ENCODE results near the gene RAD18.

The RAD18 gene

DNA sequence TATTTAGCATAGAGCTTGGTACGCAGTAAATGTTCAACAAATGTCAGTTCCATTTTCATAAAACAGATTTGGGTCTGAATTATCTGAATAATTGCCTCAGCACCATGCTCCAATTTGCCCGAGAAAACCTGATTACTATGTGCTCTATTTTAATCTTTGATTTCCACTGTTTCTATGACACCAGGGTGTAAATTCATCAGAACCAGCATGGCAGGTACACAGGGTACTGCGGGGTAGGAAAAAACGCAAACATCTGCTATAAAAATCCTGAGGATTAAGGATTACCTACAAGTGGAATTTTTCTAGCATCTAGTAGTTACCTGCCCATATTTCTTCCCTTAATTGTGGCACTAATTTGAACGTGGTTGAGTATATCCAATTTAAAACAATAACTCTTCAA, 70.3 kb downstream of the RAD18 start:
- DNase-seq = no peak

DNA sequence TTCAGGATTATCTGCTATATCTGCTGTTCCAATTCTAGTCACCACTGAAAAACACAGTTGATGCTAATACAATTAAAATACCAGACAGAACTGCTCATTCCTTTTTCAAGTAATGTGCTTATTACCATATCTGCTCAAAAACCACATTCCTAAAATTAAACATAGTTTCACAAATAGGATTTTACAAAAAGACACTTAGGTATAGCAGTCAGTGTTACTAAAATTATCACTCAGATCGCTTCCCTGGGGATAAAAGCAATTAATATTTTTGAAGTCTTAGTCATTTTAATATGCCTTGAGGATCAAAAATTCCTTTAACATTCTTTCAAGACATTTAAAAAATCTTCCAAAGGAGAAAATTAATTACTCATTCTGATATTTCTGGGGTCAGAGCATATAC, 71.5 kb downstream of the RAD18 start:
- DNase-seq = no peak

DNA sequence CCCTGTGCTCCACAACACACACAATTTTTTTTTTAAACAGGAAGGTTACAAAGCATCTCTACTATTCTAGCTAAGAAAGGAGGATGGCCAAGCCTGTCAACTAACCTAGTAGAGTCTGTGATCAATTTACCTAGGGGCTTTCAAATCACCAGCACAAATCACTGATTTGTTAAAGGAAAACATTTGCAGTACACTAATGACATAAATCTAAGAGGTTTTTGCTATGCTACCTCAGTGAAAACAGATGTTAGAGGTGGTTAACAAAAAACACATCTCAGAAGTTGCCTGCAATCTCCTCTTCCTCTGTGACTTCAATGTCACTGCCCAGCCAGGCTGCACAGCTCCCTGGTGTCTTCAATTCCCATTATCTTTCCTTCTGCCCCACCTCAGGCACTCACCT, 72.0 kb downstream of the RAD18 start:
- DNase-seq = no peak

DNA sequence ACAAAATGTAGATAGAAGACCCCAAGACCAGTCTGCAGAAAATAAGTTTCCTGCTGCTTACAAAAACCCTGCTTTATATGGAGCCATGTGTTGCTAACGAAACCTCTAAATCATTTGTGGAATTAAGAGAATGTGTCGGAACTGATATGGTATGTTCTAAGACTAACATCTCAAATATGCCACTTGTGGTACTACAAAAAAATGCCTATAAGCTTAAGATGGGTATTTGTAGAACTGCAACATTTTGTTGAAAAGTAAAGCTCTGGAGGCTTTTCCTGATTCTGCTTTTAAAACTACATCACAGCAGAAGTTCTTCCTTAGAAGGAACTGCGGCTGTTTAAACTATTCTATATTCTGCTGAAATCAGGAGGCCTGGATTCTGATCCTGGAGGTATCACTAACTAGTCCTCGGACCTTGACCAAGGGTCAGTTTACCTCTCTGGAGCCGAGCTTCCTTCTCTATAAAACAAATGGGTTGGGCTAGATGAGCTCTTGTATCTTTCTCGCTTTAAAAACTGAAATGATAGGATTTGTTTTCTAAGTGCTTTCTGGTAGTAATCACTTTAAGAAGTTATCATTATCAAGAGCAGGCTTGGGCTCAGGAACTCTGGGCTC, 74.9 kb downstream of the RAD18 start:
- DNase-seq = no peak

DNA sequence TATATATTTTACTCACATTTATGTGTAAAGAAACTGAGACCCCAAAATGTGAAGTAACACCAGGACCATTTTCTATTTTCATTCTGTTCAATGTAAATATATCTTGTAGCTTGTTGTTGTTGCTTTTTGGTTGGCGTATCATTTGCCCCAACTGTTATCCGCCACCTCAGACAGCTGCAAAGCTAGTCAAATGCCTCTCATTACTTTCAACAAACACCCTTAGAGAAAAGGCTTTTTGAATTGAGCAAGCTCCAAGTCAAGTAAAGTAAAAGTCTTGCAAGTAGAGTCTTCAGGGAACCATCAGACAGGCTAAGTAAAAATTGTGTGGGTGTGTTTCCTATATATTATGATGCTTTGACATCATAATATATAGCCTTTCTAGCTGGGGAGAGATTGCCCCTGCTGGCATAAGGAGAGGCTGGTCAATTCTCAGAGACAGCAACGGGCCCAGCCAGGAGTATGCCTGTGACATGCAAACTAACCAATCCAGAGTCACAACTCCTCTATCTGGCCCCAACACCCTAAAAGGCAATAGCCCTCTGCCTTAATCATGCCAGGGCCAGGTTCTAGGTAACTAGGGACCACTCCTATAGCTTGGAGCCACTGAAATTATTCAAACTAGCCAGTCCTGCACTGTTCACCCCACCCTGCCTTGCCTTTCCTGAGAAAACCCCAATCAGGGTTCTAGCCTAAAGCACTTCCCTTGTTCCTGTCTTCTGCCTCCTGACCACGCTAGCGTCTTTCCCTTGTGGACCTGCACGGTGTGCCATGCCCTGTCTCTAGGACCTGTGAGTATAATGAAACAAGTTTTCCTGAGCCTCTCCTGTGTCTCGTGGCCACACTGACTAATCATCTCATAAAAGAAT, 75.6 kb downstream of the RAD18 start:
- no peak for DNase-seq

DNA sequence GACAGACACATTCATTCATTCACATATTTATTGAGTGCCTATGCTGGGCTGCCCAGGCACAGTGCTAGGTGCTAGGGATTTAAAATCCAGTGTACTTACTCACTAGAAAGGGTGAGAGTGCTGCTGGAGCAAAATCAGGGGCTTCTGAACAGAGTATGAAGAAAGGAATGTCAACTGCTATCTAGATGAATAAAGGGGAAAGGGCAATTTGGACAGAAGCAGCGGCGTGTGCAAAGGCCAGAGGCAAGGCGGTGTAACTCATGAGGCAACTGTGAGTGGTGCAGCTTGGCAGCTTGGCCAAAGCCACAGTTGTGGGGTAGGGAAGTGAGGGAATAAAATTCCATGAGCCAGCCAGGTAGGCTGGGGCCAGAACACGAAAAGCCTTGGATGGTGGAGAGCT, 76.7 kb downstream of the RAD18 start:
- DNase-seq = no peak

DNA sequence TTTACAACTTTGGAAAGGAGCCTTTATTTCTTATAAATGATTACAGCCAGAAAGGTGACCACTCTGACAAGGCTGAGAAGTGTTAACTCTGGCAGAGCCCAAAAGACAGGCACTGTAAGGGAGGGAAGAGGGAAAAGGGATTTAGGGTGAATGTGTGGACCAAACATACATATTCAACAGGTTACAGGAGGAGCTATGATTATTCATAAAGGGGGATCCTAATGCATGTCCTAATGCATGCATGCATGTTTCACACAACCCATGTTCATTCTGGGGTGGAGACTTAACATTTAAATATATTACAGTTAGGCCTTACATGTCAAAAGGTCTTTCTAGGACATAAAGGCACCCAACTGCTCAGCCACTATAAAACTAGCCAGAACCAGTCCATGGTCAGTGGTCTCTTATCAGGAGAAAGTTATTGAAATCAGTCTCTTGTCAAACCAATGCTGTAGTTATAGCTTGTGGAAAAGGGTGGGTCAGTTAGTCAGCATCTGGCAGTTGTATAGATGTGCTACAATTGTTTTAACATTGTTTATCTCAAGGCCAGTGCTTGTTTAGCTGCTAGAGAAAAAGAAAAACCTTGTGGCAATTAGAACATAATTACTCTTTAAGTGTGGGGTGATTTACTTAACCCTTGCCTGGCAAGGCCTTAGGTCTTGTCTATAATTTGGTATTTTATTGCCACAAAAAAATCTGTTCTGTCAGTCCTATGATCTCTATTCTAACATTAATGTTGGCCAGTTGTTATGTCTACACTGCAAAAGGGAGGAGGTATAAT, 77.5 kb downstream of the RAD18 start:
- no peak for DNase-seq

DNA sequence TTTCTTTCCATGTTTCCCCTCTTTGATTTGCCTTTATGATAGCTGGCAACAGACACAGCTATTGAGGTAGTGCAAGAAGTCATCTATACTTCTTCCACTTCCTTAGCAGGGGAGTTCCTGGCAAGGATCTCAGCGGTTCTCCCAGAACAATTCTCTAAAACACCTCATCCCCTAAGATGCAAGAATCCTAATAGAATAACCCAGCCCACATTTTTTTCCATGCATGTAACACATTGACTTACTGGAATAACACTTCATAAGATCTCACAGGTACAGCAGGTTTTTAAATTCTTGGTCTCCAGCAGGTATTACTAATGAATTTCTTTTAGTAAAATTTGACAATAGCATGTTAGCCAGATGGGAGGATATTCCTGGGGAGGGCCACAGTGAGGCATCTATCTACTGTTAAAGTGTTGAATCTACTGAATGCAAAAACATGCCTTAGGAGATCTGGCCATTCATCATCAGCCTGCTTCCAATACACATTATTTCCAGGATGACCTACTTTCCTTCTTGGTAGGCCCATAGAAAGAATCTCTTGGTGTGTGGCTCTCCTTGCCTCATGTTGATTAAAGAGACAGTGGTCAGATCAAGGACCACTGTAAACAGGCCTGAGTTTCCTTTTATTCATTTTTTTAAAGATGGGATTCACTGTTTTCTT, 78.5 kb downstream of the RAD18 start:
- no peak for DNase-seq

DNA sequence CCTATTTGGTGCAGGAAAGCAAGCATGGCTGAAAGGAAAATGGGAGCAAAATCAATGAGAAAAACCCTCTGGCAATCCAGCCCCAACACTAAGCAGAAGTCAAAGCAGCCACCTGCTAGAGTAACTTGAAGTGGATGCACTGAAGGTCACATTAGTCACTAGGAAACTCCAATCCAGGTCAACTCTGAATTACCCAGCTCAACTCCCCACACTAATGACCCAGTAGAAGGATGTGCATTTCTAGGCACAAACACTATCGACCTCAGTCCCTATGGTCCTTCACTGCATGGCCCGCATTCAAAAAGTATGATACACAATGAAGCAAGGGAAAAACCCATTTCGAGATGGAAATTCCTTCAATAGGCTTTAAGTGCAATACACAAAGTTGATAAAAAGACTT, 80.6 kb downstream of the RAD18 start:
- no peak for DNase-seq

DNA sequence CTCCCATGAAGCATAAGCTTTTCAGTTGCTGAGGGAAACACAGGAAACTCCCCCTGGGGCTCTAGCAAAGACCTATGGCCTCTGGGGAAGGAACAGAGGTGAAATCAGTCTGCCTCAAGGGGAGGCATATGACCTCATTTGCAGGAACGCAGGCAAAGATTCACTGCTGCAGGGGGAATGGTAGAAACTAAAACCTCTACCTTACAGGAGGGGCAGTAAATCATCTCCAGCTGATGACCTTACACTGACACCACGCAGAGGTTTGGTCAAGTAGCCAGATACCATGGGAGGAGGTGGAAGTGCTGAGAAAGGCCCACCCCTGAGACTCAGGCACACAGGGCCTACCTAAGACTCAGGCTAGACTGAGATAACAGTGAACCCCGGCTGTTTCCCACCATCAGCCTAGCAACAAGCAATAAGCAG, 81.1 kb downstream of the RAD18 start:
- DNase-seq = no peak

DNA sequence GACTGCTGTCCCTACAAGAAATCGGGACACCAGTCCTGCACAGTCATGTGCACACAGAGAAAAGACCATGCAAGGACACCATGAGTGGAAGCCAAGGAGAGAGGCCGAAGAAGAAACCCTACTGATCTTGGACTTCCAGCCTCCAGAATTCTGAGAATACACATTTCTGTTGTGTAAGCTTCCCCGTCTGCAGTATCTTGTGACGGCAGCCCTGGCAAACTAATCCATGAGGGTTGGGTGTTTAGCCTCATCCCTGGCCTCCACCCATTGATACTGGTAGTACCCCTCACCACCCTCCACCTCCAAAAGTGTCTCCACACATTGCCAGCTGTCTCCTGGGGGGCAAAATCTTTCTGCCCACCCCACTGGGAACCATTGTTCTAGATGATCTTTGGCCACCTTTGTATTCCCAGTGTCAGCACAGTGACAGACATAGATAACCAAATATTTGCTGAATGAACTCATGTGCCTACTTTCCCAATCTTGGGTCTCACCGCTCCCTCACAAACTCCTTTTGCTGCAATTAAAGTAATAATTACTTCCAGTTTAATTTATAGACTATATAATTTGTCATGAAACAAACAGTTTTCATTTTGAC, 83.8 kb downstream of the RAD18 start:
- no peak for DNase-seq

DNA sequence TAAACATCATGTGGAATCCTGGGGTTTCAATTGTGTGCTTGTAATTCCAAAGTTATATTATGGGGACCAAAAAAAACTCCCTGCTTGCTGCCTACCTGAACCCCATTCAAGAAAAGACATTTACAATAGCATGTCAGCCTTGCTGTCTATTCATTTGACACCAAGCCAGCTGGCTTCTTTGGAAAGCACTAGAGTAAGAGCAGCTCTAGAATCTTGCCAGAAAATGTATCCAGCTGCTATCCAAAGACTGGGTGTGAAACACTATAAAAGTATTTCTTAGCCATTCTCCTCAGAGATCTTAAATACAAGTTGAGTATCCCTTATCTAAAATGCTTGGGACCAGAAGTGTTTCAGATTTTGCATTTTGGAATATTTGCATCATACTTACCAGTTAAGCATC, 87.4 kb downstream of the RAD18 start:
- no peak for DNase-seq

DNA sequence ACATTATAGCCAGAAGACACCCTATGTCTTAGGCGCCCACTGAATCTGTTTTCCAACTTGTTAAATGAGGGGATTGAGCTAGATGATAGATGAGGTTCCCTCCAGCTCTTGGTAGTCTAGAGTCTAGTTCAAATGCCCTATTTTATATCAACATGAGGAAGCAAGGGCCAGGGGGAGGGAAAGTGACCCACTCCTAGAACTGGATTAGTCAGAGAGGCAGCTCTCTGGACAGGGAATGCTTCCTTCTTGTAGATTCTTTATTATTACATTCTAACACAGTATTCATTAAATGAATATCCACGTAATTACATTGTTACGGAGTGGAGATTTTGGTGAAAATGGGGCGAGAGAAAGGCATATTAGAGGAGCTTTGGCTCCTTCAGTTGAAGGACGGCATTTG, 89.5 kb downstream of the RAD18 start:
- DNase-seq = no peak

DNA sequence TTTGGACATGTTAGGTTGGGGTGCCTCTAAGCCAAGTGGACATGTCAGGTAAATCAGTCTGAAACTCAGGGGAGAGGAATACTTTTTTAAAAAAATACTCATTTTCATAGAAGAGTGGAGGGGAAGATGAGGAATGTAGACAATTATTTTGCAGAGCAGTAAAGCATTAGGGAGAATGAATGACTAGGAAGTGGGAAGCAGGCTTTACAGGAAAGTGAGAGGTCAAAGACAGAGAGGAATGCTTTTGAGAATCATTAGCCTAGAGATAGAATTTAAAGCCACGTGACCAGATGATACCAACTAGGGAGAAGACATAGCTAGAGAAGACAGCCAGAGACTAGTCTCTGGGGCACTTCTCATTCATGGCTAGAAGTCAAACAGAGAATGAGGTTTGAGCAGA, 91.0 kb downstream of the RAD18 start:
- DNase-seq = no peak

DNA sequence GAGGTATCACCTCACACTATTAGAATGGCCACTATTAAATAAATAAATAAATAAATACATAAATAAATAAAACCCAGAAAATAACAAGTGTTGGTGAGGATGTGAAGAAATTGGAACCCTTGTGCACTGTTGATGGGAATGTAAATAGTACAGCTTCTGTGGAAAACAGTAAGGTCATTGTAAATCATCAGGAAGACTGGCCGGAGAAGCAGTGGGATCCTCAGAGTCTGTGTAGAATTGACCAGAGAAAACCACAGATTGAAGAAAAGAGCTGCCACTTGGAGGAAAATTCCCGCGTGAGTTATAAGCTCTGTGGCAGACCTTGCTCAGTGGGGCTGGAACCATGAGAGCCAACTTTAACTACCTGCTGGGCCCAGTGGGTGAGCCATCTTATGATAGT, 92.0 kb downstream of the RAD18 start:
- no peak for DNase-seq

DNA sequence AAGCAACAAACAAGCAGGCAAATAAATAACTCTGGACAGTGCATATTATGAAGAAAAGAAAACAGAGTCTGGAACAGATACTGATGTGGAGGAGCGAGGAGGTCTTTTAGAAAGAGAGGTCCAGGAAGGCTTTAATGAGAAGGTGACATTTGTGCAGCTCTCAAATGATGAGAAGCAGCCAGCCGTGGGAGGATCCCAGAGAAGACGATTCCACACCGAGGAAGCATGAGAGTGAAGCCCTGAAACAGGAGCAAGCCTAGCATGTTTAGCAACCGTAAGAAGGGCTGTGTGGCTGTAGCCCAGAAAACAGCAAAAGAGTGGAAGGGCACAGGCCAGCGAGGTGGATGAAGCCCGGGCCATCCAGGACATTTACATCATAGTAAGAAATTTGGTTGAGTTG, 93.1 kb downstream of the RAD18 start:
- DNase-seq = no peak

DNA sequence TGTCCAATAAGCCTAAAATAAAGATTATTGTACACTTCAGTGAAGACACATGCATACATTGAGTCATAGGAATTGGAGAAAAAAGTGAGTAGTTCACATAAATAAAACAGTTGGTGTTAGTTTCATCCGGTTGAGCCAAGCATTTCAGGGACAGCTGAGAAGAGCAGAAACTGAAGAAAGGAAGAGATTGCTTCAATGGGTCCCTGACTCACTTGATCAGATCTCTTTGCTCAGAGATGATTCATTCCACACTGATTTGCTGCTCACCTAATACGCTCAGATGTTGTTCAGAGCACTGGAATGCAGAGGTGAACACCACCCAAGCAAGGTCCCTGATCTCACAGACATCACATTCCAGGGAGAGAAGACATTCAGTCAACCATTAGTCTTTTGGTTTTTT, 93.7 kb downstream of the RAD18 start:
- no peak for DNase-seq

DNA sequence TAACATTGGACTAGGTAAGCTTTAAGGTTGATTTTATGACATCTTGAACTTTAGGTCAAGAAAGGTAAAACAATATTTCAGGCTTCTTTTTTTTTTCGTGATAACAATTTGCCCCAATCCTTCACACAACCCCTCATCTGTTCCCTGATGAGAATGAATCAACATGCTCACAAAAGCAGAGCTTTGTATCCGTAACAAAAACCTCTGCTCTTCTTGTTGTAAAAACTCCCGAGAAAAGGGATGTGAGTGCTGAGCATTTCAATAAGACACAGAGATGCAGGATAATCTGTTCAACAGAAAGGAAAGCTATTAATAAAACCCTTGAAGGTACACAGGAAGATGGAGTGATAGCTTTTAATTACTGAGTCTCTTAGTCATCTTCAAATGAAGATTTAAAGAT, 94.3 kb downstream of the RAD18 start:
- DNase-seq = no peak

DNA sequence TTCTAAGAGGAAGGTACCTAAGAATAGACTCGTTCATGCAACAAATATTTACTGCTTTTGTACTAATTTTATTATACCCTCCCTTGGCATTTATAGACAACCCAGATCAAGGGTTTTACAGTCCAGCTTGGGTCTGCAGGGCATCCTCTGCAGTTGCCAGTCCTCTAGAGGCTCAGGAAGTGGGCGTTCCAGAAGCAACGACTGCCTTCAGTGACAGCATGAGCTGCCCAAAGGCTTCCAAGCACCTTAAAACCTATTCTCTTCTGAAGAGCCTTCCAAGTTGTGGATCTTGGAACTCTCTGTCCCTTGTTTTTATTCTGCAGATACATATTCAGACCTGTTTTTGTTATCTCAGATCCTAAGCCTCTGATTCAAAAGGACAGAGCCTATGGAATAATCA, 95.6 kb downstream of the RAD18 start:
- DNase-seq = no peak

DNA sequence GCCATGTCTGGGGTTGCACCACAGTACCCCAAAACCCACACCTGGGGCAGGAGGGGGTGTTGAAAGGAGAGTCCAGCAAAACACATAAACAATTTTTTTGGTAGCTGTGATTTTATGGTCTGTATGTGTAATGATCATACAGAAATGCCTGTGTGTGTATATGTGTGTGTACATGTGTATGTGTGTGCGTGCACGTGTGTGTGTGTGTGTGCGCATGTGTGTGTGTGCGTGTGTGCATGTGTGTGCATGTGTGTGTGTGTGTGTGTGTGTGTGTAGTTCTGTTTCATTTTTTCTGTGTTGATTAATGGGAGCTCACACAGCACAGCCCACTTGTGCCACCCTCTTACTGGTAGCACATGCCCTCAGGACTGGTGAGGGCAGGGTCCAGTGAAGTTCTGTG, 97.6 kb downstream of the RAD18 start:
- DNase-seq = no peak

DNA sequence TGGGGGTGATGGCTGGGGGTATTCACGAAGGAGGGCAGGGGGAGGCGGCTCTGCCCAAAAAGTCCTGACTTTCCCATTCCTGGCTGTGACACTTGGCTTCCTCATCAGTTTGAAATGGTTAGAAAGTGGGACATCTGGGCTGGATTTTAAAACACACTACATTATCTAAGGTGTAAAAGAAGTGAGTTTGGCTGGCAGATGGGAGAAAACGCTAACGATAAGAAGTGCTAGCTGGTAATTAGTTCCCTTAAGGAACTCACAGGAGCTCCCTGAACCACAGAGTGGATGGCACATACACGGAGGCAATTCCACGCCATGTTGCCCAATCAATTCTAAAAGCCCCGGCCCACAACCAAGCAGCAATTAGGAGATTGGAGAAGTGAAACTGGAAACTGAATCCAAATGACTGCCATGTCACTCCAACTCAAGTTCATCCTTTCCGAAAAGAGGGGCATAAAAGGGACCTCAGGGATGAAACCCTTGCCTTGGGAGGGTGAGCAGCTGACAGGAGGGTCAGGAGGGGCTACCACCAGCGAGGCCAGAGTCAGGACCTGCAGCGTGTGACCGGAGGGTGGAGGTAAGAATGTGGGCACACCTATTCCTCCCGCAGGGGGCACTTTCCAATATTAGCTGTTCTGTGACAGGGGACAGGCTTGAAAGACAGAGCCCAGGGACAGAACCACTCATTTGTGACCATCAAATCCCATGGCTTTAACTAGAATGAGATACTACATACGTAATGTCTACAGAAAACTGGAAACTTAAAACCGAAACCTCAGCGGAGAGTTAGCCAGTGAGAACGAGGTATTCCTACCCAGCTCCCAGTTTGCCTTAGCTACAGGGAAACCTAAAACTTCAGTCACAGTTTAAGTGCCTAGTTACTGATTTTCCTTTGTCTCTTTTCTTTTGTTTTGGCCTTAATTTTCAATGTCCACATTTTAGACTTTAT, 98.6 kb downstream of the RAD18 start:
- no peak for DNase-seq

DNA sequence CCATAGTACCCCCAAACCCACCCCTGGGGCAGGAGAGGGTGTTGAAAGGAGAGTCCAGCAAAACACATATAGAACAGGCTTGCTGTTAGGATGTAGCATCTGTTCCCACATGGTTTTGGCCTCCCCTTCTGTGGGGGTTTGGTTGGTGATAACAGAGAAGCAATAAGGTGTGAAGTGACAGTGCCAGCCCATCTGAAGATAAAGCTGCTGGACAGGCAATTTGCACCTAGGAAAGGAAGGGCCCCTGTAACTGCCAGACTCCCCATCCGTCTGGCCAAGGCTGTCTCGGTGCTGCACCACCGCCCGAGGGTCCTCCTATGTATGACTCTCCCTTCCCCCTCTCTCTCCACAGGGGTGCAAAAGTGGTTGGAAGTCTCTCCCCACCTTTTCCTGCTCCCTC, 99.4 kb downstream of the RAD18 start:
- DNase-seq = no peak
